Fibroblast of lung (primary cell): ENCODE measurements around the gene CTDSP1. TPM values are rescaled to one million over a fixed set of nuclear protein-coding genes. Genes with fewer than 3 reads are reported as not detected.

Source experiments
- DNase-seq, 2 donors: peaks; one replicate each; pipeline versions ENCODE4 v3.0.0 to v3.0.0-alpha.2; 2010; ENCODE audit warnings: low read depth in 2 of 2
- H2AFZ ChIP-seq: 2 replicates; pipeline ENCODE4 v1.5.1; 2012; ENCODE audit warnings: low read length, control low read depth, inconsistent platforms
- H3K27ac ChIP-seq: 2 replicates; pipeline ENCODE4 v1.5.1; 2011; ENCODE audit warnings: low read length, control low read depth; ENCODE audit not compliant: insufficient read depth
- H3K27me3 ChIP-seq: 2 replicates; pipeline ENCODE4 v1.5.1; 2011; ENCODE audit warnings: mild to moderate bottlenecking, low read length; ENCODE audit not compliant: control insufficient read depth, insufficient read depth
- H3K36me3 ChIP-seq: 2 replicates; pipeline ENCODE4 v1.5.1; 2011; ENCODE audit warnings: low read length; ENCODE audit not compliant: control insufficient read depth, insufficient read depth
- H3K4me1 ChIP-seq: 2 replicates; pipeline ENCODE4 v1.5.1; 2011; ENCODE audit warnings: low read length; ENCODE audit not compliant: control insufficient read depth, insufficient read depth; ENCODE audit errors: extremely low read depth
- H3K4me2 ChIP-seq: 2 replicates; pipeline ENCODE4 v1.5.1; 2011; ENCODE audit warnings: low read length, control low read depth; ENCODE audit not compliant: insufficient read depth; ENCODE audit errors: extremely low read depth
- H3K4me3 ChIP-seq, 4 experiments: fragments of 200-600 bp in 1 of 4; sonication (generic) in 1 of 4; replicated peaks in 1 of 4; 2 replicates each; pipeline ENCODE4 v1.5.1; 2011 to 2016; ENCODE audit warnings: low read length in 4 of 4, low read depth in 3 of 4, mild to moderate bottlenecking in 3 of 4, control low read depth in 2 of 4, inconsistent platforms in 1 of 4, mixed read lengths in 1 of 4; ENCODE audit not compliant: insufficient read depth in 1 of 4; ENCODE audit errors: control extremely low read depth in 1 of 4
- H3K79me2 ChIP-seq: 2 replicates; pipeline ENCODE4 v1.5.1; 2012; ENCODE audit warnings: mild to moderate bottlenecking, low read length, inconsistent platforms; ENCODE audit not compliant: control insufficient read depth, insufficient read depth
- H3K9ac ChIP-seq: 2 replicates; pipeline ENCODE4 v1.5.1; 2011; ENCODE audit warnings: mild to moderate bottlenecking, low read length, control low read depth; ENCODE audit not compliant: insufficient read depth
- H3K9me3 ChIP-seq: 2 replicates; pipeline ENCODE4 v1.5.1; 2012; ENCODE audit warnings: low read depth, low read length; ENCODE audit not compliant: control insufficient read depth, insufficient read depth
- H4K20me1 ChIP-seq: 2 replicates; pipeline ENCODE4 v1.5.1; 2011; ENCODE audit warnings: low read length; ENCODE audit not compliant: control insufficient read depth, insufficient read depth; ENCODE audit errors: extremely low read depth
- CTCF ChIP-seq, 2 donors: IDR thresholded peaks in 1 of 2; conservative IDR thresholded peaks in 1 of 2; 1 replicate in 1 of 2; 2 replicates in 1 of 2; pipeline ENCODE4 v1.5.1; 2011 to 2012; ENCODE audit warnings: low read length in 2 of 2, control low read depth in 1 of 2, inconsistent platforms in 1 of 2, low read depth in 1 of 2, mild to moderate bottlenecking in 1 of 2
- EZH2 ChIP-seq: IDR thresholded peaks from 2 replicates; pipeline ENCODE4 v1.5.1; 2012; ENCODE audit warnings: low read length, control low read depth, mild to moderate bottlenecking; ENCODE audit errors: missing control alignments
- polyA plus RNA-seq, 2 donors: library from polyadenylated mRNA; depleted of rRNA in 1 of 2; stranded (reverse) in 1 of 2; unstranded in 1 of 2; fragments of >200 nt; gene quantifications; 2 replicates each; pipeline ENCODE4 v1.2.1, GENCODE V29; 2011 to 2012; ENCODE audit warnings: missing spikeins in 1 of 2
- total RNA-seq: library from RNA; depleted of rRNA; stranded (reverse); fragments of >200 nt; gene quantifications from 2 replicates; pipeline ENCODE4 v1.2.1, GENCODE V29; 2014

The CTDSP1 gene
- total and polyA plus RNA-seq, 2 donors (not counting 1 experiment from before 2014, with no cell fraction given) = 45.4 to 69.6 TPM

DNA sequence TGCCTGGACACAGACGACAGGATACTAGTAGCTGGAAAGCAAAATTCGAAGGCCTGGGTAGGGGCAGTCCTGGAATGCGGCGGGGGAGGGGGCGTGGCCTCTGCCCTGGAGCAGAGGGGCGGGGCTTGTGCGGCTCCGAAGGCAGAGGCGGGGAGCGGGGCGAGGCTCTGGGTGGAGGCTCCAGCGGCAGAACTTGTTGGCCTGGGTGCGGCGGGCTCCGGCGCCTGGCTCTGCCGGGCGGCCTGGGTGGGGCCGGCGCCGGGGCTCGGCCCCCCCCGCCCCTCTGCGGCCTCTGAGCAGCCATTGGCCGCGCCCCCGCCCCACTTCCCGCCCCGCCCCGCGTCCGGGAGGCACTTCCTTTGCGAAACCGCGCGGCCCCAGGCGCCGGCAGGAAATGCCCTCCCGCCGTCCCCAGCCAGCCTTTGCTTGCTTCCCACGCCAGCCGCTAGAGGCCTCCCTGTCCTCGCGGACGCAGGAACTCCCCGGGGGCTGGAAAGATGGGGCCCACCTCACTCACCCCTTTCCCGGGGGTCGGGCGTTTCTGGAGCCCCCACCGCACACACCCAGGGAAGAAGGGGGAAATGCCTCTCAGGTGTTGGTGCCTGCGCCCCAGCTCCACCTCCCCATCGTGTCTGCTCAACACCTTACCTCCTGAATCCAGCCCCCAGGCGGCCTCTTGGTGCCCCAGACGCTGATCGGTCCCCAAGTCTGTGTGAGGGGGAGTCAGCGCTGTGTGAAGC lies 6.7 kb downstream of the CTDSP1 start:
- H2AFZ ChIP-seq = no peak overlapping the region
- H3K4me1 ChIP-seq = peaks cover 22% of the 10 kb centered on the region
- peak; percentile 91 to 93 for DNase-seq
- H3K4me2 ChIP-seq = peak overlapping the region; percentile 94
- peak overlapping the region; percentile 46 for H3K9ac ChIP-seq
- H4K20me1 ChIP-seq = no peaks in the 10 kb centered on the region
- TF ChIP-seq EZH2 = no peak
- TF ChIP-seq CTCF (conservative IDR thresholded peaks at IDR 0.05 in 1 of 2, IDR thresholded peaks at IDR 0.05 in 1 of 2; ENCODE audit: low read depth in 1 of 2, low read length in 2 of 2) = peak; percentile 64 to 80
- H3K27ac ChIP-seq = peak overlapping the region; percentile 79
- peaks cover 16% of the 10 kb centered on the region for H3K79me2 ChIP-seq
- H3K27me3 ChIP-seq = no peaks in the 10 kb centered on the region
- H3K9me3 ChIP-seq = no peaks in the 10 kb centered on the region
- H3K36me3 ChIP-seq = peaks cover 19% of the 10 kb centered on the region
- H3K4me3 ChIP-seq = peak overlapping the region; percentile 38 to 58 (median 49)

GRCh38 chr2:218406949-218407618 lies 7.4 kb downstream of the CTDSP1 start:
- H3K79me2 ChIP-seq = peaks cover 9% of the 10 kb centered on the region
- H3K4me1 ChIP-seq = peaks cover 20% of the 10 kb centered on the region
- H4K20me1 ChIP-seq = no peaks in the 10 kb centered on the region
- no peaks in the 10 kb centered on the region for H3K27me3 ChIP-seq
- H3K9ac ChIP-seq = peak overlapping the region; percentile 46
- H3K27ac ChIP-seq = peak overlapping the region; percentile 79
- no peaks in the 10 kb centered on the region for H3K9me3 ChIP-seq
- H3K4me3 ChIP-seq = peak overlapping the region; percentile 38 to 58 (median 49)
- peak overlapping the region; percentile 80 for H2AFZ ChIP-seq
- TF ChIP-seq CTCF (conservative IDR thresholded peaks at IDR 0.05 in 1 of 2, IDR thresholded peaks at IDR 0.05 in 1 of 2; ENCODE audit: low read depth in 1 of 2, low read length in 2 of 2) = no peak
- peak; percentile 56 to 73 for DNase-seq
- peaks cover 17% of the 10 kb centered on the region for H3K36me3 ChIP-seq
- H3K4me2 ChIP-seq = peak overlapping the region; percentile 94

GRCh38 chr2:218407717-218408116 lies 8.0 kb downstream of the CTDSP1 start:
- H3K36me3 ChIP-seq = peaks cover 13% of the 10 kb centered on the region
- H3K9me3 ChIP-seq = no peaks in the 10 kb centered on the region
- no peak overlapping the region for H3K4me2 ChIP-seq
- H4K20me1 ChIP-seq = no peaks in the 10 kb centered on the region
- H3K9ac ChIP-seq = no peak overlapping the region
- TF ChIP-seq CTCF (conservative IDR thresholded peaks at IDR 0.05 in 1 of 2, IDR thresholded peaks at IDR 0.05 in 1 of 2; ENCODE audit: low read depth in 1 of 2, low read length in 2 of 2) = no peak
- TF ChIP-seq EZH2 = no peak
- peaks cover 18% of the 10 kb centered on the region for H3K4me1 ChIP-seq
- H3K4me3 ChIP-seq = no peak overlapping the region
- H2AFZ ChIP-seq = no peak overlapping the region
- H3K27ac ChIP-seq = no peak overlapping the region
- H3K79me2 ChIP-seq = peaks cover 3% of the 10 kb centered on the region
- DNase-seq = no peak
- H3K27me3 ChIP-seq = no peaks in the 10 kb centered on the region
